Urinary bladder (tissue), 4 donors: Measurements from ENCODE around the gene PCLAF. TPM values are rescaled to one million over a fixed set of nuclear protein-coding genes. Genes with fewer than 3 reads are reported as not detected.
"Not testable (repeated sequence)": the region's sequence is repeated elsewhere in the genome, so short reads cannot be mapped to it uniquely, and the experiment has no call there.

Source experiments
- DNase-seq: peaks from one replicate; pipeline ENCODE4 v3.0.0-alpha.2; 2015; ENCODE audit errors: extremely low spot score
- H3K27ac ChIP-seq: one replicate; pipeline ENCODE4 v1.5.1; 2013; ENCODE audit warnings: low read depth, mild to moderate bottlenecking, moderate library complexity
- H3K36me3 ChIP-seq: one replicate; pipeline ENCODE4 v1.6.1; 2013; ENCODE audit warnings: mild to moderate bottlenecking, moderate library complexity; ENCODE audit not compliant: insufficient read depth
- H3K4me1 ChIP-seq: one replicate; pipeline ENCODE4 v1.6.1; 2013; ENCODE audit warnings: mild to moderate bottlenecking, moderate library complexity; ENCODE audit not compliant: insufficient read depth
- H3K4me3 ChIP-seq: one replicate; pipeline ENCODE4 v1.5.1; 2013; ENCODE audit warnings: low read depth, low read length
- WGBS: extraction: QIAGEN DNeasy Blood & Tissue Kit; methylation state at CpG from one replicate; pipeline ENCODE4 v1.1.7; 2013; 5-methylcytosine and 5-hydroxymethylcytosine counted together
- polyA plus RNA-seq: library from polyadenylated mRNA; stranded (reverse); fragments of 200-250 nt; gene quantifications from one replicate; pipeline ENCODE4 v1.2.3, GENCODE V29; 2013
- total RNA-seq: library from RNA; depleted of rRNA; stranded (reverse); fragments of >200 nt; gene quantifications from one replicate; pipeline ENCODE4 v1.2.3, GENCODE V29; 2014
- donor health status: healthy with polysubstance abuse.
- donor health status: healthy.

PCLAF gene
- total and polyA plus RNA-seq, 2 donors, result 1.8 to 41.5 TPM

DNA sequence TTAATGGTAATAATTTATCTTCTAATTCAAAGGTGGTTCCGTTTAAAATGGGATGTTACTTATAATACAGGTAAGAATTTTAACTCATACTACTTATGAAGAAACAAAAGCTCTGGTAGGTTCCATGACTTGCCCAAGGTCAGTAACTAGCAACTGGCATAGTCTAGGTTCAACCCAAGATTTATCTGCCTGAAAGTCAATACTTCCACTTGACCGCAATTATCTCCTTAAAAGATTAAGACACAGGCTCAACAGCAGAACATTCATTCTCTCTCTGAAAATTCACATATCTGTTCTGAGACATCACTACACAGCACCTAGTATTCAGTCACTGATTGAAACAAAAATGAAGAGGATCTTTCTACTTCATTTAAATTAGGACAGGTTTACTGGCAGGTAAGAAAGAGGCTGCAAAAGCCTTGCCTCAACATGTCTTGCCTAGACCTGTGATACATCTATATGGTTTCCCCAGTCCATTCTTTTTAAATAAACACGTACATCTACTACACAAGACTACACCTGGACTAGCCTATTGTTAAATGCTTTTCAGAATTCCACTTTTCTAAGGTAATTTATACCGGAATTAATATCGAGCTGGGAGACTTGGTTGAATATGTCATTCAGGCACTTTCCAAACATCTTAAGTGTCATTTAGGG is 26.4 kb downstream of the PCLAF start:
- DNase-seq, result no peak
- Histone ChIP-seq H3K4me3 (peak overlapping the region; percentile 97), H3K4me1 (no peaks in the 10 kb centered on the region), H3K27ac (no peak overlapping the region), H3K36me3 (no peaks in the 10 kb centered on the region)
- 26% methylated on average over 5 of the region's 5 CpGs for WGBS

DNA sequence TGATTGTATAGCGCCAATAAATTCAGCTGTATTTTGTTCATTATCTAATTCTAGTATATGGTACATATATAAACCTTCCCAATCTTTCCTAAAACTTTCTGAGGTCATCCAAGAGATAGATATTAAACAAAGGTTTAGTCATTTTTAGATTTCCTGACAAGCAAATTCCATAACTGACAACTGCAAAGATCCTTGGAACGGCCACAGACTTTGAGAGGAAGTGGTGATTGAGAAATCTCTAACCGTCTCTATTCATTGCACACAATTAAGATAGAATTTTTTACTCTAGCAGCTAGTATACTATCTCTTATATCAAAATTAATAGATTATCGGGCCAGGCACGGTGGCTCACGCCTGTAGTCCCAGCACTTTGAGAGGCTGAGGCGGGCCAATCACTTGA is 30.0 kb downstream of the PCLAF start:
- H3K4me3 ChIP-seq, result no peak overlapping the region
- H3K36me3 ChIP-seq, result no peaks in the 10 kb centered on the region
- 75% methylated on average over 7 of the region's 7 CpGs for WGBS
- H3K27ac ChIP-seq, result no peak overlapping the region
- DNase-seq, result no peak
- no peaks in the 10 kb centered on the region for H3K4me1 ChIP-seq

DNA sequence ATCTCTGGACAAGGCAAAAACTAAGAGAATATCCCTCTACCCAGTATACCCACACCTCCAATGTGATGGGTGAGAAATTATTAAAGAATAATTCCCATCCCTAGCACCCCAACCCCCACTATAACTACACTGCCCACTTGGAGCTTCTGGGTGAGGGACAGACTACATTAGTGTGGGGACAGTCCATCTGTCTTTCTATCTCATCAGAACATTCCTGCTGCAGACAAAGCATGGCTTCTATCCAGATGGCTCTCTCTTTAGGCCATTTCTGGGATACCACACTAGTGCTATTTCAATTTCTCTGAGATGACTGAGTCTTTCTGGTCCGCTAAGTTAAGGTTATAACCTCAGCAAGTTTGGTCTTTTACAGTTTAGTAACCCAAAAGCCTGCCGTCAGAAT is 31.9 kb downstream of the PCLAF start:
- no peak for DNase-seq
- Histone ChIP-seq H3K4me1 (no peaks in the 10 kb centered on the region), H3K4me3 (no peak overlapping the region), H3K36me3 (no peaks in the 10 kb centered on the region), H3K27ac (no peak overlapping the region)
- WGBS, result 93% methylated on average over 2 of the region's 2 CpGs

DNA sequence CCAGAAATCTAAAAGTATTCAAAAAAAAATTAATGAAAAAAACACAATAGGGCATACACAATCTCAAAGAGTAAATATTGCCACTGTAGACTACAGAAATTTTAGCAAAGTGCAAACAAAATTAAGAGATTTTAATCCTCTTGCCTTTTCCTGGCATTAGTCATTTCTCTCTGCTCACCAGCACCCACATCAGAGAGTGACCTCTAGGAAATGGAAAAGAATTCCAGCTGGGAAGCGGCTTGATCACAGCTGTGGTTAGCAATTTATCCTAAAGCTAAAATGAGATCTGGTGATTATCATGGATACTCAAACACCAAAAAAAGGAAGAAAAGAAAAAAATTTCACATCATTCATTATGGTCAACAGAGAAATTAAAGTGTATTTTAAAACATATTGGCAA is 32.8 kb downstream of the PCLAF start:
- no peak overlapping the region for H3K27ac ChIP-seq
- no peak overlapping the region for H3K4me3 ChIP-seq
- no peak for DNase-seq
- H3K4me1 ChIP-seq, result no peaks in the 10 kb centered on the region
- H3K36me3 ChIP-seq, result no peaks in the 10 kb centered on the region
- 80% methylated on average over 1 of the region's 1 CpG for WGBS

DNA sequence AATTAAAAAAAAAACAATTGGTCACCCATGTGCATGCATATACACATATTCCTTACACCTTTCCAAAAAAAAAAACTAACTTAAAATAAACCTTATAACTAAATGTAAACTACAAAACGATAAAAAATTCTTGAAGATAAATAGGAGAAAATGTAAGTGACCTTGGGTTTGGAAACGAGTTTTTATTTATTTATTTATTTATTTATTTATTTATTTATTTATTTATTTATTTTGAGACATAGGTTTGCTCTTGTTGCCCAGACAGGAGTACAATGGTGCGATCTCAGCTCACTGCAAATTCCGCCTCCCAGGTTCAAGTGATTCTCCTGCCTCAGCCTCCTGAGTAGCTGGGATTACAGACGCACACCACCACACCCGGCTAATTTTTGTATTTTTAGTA is 35.0 kb downstream of the PCLAF start:
- not testable (repeated sequence) for H3K4me1 ChIP-seq, DNase-seq, H3K4me3 ChIP-seq, H3K36me3 ChIP-seq, H3K27ac ChIP-seq
- WGBS, result 93% methylated on average over 6 of the region's 6 CpGs

DNA sequence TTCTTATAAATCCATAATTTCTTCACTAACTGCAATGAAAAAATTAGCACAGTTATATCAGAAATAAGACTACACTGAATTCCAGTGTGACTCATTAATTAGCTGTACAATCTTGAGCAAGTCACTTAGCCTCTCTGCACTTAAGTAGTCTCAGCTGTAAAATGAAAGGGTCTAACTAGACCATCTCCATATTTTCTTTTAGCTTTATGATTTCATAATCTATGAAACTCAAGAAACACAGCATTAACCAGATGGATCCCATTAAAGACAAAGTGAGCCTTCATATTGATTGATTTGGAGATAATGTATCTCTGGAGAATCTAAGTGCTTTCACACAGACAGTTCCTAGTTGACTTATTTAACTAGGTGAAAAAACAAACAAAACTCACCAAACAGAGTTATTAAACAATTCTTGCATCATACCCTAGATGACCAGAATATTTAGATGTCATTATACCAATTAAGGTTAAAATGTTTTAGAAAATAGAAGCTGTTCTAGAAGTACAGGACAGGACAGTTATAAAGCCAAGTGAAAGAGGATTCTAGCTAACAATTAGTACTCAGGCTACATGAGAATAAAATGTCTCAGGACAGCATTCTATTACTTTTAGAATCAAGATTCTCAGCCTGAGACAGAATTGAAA is 36.5 kb downstream of the PCLAF start:
- DNase-seq, result no peak
- Histone ChIP-seq H3K27ac (no peak overlapping the region), H3K36me3 (no peaks in the 10 kb centered on the region), H3K4me1 (no peaks in the 10 kb centered on the region), H3K4me3 (no peak overlapping the region)

DNA sequence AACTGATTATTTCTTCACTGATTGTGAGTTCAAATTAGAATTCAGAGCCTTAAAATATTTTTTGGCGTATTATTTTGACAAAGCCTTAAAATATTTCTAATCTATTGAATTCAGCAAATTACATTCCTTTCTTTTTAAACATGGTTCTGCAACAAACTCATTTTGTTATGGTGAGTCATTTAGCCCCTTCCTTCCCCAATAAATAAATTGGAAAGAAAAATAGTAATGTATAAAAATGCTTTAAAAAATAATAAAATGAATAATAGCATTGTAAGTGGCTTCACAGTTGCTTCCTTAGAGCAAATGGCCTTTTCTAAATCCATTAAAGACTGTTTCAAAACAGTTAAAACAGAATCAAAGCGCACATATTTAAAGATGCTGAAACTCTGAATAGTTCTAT is 37.4 kb downstream of the PCLAF start:
- 69% methylated on average over 2 of the region's 2 CpGs for WGBS
- no peak for DNase-seq
- Histone ChIP-seq H3K27ac (no peak overlapping the region), H3K4me3 (no peak overlapping the region), H3K36me3 (no peaks in the 10 kb centered on the region), H3K4me1 (peaks cover 1% of the 10 kb centered on the region)

DNA sequence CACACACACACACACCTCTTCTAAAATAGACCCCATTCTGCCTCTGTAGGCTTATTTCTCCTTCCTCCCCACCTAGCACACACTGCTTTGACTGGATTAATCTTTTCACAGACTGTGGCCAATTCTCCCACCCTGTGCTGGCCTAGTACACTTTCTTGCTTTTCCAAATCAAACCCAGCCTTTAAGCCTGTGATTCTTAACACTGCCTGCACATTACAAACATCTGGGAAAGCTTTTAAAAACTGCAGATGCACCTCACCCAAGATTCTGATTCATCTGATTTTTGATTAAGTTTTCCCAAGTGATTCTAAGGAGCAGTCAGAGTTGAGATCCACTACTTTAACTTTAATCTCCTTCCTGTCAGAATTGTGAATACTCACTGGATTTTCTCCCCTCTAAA is 38.0 kb downstream of the PCLAF start:
- H3K36me3 ChIP-seq, result no peaks in the 10 kb centered on the region
- no peak overlapping the region for H3K4me3 ChIP-seq
- H3K27ac ChIP-seq, result no peak overlapping the region
- no peak for DNase-seq
- H3K4me1 ChIP-seq, result peaks cover 1% of the 10 kb centered on the region

DNA sequence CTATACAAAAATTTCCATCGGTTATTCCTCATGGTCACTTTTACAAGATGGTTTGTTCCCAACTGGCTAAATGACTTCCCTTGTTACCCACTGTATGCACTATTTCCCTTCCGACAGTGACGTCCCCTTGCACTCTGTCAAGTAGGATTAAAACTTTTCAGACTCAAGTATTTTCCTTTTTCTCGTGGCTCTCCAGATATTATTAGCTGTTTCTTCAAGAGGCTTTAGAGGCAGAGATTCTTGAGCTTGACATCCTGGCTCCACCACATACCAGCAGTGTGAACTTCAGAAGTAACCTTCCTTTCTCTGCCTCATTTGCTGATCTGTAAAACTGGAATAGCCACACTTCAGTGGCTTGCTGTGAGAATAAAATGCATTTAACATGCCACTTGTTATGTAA is 39.3 kb downstream of the PCLAF start:
- Histone ChIP-seq H3K4me1 (peaks cover 1% of the 10 kb centered on the region), H3K4me3 (no peak overlapping the region), H3K27ac (no peak overlapping the region), H3K36me3 (no peaks in the 10 kb centered on the region)
- no peak for DNase-seq
- WGBS, result 76% methylated on average over 4 of the region's 4 CpGs

DNA sequence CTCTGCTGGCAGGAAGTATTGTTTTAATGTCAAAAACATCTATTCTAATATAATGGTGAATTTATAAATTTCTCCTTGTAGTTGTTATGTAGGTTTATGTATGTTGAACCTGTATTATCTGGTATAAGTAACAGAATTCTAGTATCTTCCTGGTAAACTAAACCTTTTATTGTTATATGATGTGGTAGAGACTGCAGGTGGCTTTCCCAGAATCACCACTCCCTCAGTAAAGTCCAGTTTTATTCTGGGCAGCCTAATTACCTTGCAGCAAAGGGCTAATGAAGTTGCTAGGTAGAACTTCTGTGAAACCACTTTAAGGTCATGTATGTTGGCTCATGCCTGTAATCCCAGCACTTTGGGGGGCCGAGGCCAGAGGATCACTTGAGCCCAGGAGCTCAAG is 40.9 kb downstream of the PCLAF start:
- Histone ChIP-seq H3K4me1 (peaks cover 1% of the 10 kb centered on the region), H3K36me3 (no peaks in the 10 kb centered on the region), H3K4me3 (no peak overlapping the region), H3K27ac (no peak overlapping the region)
- no peak for DNase-seq
- WGBS, result 100% methylated on average over 1 of the region's 1 CpG

DNA sequence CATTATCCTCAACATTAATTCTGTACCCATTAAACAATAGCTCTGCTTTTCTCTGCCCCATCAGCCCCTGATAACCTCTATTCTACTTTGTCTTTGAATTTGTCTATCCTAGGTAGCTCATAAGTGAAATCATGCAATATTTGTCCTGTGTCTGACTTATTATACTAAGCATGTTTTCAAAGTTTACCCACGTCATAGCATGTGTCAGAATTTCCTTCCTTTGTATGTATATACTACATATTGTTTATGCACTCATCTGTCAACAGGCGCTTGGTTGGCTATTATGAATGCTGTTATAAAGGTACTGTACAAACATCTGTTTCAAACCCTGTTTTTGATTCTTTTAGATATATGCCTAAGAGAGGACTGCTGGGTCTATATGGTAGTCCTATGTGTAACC is 43.5 kb downstream of the PCLAF start:
- peaks cover 1% of the 10 kb centered on the region for H3K4me1 ChIP-seq
- DNase-seq, result no peak
- no peaks in the 10 kb centered on the region for H3K36me3 ChIP-seq
- H3K4me3 ChIP-seq, result no peak overlapping the region
- H3K27ac ChIP-seq, result no peak overlapping the region
- WGBS, result 82% methylated on average over 2 of the region's 2 CpGs

DNA sequence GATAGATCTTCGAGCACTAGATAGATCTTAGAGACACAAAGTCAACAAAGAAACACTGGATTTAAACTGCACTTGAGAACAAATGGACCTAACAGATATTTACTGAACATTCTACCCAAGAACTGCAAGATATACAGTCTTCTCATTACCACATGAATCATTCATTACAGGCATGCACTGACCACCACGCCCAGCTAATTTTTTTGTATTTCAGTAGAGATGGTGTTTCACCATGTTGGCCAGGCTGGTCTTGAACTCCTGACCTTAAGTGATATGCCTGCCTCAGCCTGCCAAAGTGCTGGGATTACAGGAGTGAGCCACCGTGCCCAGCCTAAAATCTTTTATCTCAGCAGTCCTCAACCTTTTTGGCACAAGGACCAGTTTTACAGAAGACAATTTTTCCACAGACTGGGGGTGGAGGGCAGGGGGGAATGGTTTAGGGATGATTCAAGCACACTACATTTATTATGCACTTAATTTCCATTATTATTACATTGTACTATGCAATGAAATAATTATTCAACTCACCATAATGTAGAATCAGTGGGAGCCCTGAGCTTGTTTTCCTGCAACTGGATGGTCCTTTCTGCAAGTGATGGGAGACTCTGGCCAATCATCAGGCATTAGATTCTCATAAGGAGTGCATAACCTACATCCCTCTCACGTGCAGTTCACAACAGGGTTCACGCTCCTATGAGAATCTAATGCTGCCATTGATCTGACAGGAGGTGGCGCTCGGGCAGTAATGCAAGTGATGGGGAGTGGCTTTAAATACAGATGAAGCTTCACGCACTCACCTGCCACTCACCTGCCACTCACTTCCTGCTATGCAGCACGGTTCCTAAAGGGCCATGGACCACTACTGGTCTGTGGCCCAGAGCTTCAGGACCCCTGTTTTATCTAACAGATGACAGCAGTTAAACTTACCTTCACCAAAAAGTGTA is 47.0 kb downstream of the PCLAF start:
- 70% methylated on average over 9 of the region's 9 CpGs for WGBS
- H3K36me3 ChIP-seq, result no peaks in the 10 kb centered on the region
- no peak for DNase-seq
- H3K4me3 ChIP-seq, result no peak overlapping the region
- H3K27ac ChIP-seq, result no peak overlapping the region
- peaks cover 1% of the 10 kb centered on the region for H3K4me1 ChIP-seq

DNA sequence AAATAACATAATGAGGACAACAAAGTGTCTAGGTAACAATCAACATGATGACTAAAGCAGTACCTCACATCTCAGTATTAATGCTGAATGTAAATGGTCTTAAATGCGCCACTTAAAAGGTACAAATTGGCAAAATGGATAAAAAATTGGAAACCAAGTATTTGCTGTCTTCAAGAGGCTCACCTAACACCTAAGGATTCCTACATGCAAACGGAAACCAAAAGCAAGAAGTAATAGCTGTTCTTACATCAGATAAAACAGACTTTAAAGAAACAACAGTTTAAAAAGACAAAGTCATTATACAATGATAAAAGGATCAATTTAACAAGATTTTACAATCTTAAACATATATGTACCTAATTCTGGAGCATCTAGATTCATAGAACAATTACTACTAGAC is 47.7 kb downstream of the PCLAF start:
- no peaks in the 10 kb centered on the region for H3K36me3 ChIP-seq
- DNase-seq, result no peak
- H3K4me1 ChIP-seq, result no peaks in the 10 kb centered on the region
- no peak overlapping the region for H3K4me3 ChIP-seq
- WGBS, result 83% methylated on average over 2 of the region's 2 CpGs
- no peak overlapping the region for H3K27ac ChIP-seq

DNA sequence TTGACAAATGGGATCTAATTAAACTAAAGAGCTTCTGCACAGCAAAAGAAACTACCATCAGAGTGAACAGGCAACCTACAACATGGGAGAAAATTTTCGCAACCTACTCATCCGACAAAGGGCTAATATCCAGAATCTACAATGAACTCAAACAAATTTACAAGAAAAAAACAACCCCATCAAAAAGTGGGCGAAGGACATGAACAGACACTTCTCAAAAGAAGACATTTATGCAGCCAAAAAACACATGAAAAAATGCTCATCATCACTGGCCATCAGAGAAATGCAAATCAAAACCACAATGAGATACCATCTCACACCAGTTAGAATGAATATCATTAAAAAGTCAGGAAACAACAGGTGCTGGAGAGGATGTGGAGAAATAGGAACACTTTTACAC is 49.6 kb downstream of the PCLAF start:
- not testable (repeated sequence) for H3K4me3 ChIP-seq, H3K4me1 ChIP-seq, H3K36me3 ChIP-seq, H3K27ac ChIP-seq, DNase-seq
- 62% methylated on average over 2 of the region's 3 CpGs for WGBS
